ENCODE results near the gene DHDH.
A peak's percentile ranks its signal among the peaks of the same experiment; 100 is the strongest.

The DHDH gene

DNA sequence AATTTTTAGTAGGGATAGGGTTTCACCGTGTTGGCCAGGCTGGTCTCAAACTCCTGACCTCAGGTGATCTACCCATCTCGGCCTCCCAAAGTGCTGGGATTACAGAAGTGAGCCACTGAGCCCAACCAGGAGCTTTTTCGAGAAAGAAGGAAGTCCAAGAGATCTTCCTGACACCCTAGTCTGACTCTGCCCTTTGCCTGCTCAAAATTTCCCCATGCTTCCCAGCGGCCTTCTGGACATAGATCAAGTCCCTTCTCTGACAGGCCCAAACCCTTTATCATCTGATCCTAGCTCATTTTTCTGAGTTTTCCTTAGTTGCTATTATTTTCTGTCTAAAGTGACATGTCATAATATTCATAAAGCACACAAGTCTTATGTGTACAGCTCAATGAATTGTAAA, 19.6 kb downstream of the DHDH start:
- DNase-seq = no peak

DNA sequence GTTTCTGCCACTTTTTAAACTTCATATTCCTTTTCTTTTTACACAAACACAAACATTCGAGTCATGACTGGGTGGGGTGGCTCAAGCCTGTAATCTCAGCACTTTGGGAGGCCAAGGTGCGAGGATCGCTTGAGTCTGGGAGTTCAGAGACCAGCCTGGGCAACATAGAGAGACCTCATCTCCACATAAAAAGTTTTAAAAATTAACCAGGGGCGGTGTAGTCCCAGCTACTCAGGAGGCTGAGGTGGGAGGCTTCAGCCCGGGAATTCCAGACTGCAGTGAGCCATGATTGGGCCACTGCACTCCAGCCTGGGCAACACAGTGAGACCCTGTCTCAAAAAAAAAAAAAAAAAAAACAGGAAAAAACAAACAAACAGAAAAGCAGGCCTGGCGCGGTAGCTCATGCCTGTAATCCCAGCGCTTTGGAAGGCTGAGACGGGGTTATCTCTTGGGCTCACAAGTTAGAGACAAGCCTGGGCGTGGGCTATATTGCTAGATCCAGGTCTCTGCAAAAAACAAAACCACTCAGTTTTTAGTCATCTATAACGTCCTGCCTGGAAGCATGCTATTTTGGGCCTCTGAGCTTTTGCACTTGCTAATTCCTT, 20.6 kb downstream of the DHDH start:
- no peak for DNase-seq

GRCh38 chr19:48954595-48955307, 21.3 kb downstream of the DHDH start, which contains the start of gene BAX:
Gene BAX, plus strand, starts transcription at chr19:48954875. Its CDS starts 54 bp downstream, at chr19:48954929.
- DNase-seq = peak; percentile 98

- DNase-seq = no peak
These were observed 21.9 kb downstream of the DHDH start for GRCh38 chr19:48955308-48955958.

DNA sequence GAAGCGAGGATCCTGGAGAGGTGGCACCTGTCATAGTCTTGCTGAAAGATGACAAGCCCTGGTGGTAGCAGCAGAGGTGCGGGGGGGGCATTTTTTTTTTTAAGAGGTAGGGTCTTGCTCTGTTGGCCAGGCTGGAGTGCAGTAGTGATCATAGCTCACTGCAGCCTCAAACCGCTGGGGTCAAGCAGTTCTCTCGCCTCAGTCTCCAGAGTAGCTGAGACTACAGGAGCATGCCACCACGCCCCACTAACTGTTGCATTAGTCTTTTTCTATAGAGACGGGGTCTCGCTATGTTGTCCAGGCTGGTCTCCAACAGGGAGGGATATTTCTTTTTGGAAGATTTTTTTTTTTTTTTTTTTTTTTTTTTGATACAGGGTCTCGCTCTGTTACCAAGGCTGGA, 24.5 kb downstream of the DHDH start:
- no peak for DNase-seq

DNA sequence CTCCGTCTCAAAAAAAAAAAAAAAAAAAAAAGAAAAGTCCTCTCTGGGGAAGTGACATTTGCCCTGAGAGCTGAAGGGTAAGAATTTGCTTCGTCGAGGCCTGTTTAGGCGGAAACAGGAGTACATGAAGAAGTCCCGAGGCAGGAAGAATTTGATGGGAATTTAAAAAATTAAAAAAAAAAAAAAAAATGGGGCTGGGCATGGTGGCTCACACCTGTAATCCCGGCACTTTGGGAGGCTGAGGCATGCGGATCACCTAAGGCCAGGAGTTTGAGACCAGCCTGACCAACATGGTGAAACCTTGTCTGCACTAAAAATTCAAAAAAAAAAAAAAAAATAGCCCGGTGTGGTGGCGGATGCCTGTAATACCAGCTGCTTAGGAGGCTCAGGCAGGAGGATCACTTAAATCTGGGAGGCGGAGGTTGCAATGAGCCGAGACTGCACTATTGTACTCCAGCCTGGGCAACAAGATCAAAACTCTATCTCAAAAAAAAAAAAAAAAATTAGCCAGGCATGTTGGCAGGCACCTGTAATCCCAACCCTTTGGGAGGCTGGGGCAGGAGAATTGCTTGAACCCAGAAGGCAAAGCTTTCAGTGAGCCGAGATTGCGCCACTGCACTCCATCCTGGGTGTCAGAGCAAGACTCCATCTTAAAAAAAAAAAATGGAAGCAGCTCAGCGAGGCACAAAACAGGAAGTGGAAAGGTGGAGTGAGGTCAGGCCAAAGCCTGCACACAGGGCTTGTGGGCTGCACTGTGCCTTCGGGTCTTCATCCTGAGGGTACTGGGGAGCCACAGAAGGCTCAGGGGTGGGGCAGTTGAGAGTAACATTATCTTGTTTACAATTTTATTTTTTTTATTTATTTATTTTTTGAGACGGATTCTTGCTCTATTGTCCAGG, 26.1 kb downstream of the DHDH start:
- no peak for DNase-seq

- no peak for DNase-seq
These were observed 27.7 kb downstream of the DHDH start for GRCh38 chr19:48961051-48961649.

DNA sequence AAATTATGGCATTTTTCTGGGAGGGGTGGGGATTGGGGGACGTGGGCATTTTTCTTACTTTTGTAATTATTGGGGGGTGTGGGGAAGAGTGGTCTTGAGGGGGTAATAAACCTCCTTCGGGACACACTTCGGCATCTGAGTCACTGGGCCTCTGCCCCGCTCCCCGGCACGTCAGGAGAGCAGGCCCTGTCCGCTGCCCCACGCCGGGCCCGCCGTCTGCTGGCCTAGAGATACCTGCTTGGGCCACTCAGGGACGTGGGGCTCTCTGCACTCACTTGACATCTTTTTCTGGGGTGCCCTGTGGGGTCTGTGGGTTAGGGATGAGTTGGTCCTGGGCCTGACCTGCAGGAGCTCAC, 28.2 kb downstream of the DHDH start:
- DNase-seq = no peak

DNA sequence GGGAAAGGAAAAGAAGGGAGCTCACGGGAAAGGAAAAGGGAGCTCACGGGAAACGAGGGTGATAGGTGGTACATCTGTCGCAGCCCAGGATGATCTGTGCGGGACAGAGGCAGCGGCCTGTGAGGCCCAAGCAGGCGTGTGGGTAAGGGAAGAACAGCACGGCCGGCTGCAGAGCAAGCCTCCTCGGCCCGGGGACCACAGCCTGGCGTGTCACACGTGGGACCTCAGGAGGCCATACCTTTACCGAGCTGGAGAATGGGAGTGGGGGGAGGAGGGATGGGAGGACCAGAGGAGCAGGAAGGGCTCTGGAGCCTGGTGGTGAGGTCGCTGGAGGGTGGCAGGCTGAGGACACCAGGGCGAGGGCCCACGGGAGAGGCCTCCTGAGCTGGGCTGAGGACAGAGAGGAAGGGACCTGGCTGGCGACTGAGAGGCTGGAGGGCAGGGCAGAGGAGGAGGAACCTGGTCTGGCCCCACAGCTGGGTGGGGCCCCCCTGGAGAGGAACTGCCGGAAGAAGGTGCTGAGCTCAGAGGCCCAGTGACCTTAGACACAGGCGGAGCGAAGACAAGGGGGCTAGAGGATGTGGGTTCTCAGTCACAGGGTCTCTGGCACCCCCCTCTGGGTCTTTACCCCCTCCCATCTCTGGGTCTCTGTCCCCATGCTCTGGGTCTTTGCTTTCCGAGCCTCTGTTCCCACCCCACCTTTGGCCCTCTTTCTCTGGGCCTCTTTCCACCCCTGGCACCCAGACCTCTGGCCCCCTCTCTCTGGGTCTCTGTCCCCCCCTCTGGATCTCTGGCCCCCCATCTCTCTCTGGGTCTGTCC, 28.7 kb downstream of the DHDH start:
- DNase-seq = peak; percentile 61

GRCh38 chr19:48962849-48963165, 29.3 kb downstream of the DHDH start:
- no peak for DNase-seq

DNA sequence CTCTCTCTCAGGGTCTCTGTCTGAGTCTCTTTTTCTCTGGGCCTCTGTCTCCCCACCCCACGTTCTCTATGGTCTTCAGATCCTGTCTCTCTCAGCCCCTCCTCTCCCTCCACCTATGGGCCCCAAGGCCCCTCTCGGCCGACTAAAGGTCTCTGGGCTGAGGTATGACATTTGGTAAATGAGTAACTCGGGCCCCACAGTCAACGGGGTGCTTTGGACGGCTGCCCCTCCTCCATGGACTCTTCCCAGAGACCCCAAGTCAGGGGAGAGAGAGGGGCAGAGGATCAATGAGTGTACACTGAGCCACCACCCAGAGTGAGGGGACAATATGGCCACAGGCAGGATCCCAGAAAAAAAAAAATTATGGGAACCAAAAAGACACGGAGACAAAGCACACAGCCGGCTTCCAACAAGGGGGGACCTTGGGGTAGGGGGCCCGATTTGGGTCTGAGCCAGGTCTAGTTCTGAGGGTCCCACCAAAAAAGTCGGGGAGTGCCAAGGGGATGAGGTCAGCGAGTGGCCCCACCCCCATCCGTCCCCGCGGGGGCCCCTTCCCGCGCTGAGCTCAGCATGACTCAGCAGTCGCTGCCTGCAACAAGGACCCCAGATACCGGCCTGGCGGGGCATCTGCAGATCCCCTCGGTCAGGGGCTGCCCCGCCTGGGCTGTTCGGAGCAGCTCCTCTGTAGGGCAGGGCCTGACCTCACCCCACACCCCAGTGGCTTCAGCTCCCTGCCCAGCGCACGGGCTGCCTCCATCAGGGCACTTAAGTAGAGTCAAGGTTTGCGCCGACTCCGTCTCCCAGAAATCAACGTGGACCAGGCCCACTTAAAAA, 30.1 kb downstream of the DHDH start:
- DNase-seq = peak; percentile 85

DNA sequence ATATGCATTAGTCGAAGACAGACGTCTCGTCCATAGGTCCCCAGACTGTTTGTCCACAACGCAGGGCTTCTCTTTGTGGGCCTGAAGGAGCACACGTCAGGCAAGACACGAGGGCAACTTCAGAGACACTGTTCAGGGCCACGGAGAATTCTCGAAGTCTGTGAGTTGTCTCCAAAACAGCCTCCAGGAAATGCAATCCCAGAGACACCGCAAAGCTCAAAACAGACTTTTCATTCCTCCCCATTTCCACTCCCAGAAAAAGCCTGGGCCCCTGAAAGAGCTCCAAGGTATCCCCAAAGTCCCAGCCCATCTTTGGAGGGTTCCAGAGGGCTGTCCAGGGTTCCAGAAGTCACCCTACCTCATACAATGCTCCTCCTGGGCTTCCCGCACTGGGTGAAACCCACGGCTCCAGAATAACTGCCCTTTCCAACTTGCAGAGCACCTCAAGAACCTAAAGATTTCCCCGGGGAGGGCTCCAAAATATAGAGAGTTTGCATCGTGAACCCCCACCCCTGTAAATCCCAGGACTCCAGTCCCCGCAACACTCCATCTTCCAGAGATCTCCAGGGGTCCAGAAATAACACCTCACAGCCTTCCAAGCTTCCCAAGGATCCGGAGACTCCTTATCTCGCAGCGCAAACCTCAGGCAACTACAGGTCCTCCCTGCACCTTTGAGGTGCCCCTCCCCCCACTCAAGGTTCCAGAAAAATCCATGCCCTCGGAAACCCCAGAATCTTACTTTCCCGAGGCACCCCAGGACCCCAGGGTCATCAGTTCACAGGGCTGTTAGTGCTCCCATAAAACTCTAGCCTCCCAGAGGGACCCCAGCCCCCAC, 30.9 kb downstream of the DHDH start:
- peak; percentile 39 for DNase-seq

DNA sequence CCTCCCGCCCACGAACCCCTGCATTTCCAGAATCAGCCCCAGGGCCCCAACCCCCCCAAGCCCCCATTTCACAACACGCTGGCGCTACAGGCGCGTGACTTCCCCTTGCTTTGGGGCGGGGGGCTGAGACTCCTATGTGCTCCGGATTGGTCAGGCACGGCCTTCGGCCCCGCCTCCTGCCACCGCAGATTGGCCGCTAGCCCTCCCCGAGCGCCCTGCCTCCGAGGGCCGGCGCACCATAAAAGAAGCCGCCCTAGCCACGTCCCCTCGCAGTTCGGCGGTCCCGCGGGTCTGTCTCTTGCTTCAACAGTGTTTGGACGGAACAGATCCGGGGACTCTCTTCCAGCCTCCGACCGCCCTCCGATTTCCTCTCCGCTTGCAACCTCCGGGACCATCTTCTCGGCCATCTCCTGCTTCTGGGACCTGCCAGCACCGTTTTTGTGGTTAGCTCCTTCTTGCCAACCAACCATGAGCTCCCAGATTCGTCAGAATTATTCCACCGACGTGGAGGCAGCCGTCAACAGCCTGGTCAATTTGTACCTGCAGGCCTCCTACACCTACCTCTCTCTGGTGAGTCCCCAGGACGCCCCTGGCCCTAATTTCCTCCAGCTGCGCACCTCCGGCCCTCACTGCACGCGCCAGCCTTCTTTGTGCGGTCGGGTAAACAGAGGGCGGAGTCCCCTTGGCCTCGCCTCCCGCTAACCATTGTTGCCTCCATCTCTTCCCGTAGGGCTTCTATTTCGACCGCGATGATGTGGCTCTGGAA, 31.7 kb downstream of the DHDH start, which contains the start of gene FTL:
TSS of gene FTL (plus strand) at position 270 of the 766 bp plus-strand sequence. CDS start at position 469, 199 bp downstream.
- DNase-seq = peak; percentile 98

DNA sequence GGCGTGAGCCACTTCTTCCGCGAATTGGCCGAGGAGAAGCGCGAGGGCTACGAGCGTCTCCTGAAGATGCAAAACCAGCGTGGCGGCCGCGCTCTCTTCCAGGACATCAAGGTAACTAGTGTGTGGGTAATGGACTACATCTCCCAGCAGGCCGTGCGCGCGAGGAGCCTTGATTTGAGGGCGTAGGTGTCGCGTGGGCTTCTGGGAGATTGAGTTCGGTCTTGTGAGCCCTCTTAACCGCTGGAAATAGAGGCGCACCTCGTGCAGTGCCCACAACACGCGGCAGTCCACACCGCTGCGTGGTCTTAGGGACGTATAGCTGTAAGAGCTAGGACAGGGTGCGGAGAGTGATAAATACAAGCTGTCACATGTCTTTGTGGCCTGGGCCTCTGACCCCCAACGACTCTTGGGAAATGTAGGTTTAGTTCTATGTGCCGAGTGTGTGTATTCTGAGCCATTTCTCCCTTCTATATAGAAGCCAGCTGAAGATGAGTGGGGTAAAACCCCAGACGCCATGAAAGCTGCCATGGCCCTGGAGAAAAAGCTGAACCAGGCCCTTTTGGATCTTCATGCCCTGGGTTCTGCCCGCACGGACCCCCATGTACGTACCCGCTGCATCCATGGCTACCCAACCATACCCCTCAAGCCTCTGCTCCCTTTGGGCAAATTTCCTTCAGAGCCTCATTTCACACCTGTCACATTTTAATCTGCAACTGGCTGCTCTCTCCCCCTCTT, 32.5 kb downstream of the DHDH start:
- peak; percentile 90 for DNase-seq

- DNase-seq = peak; percentile 27
These were observed 33.2 kb downstream of the DHDH start for GRCh38 chr19:48966541-48967345.

- DNase-seq = peak; percentile 39
These were observed 34.1 kb downstream of the DHDH start for GRCh38 chr19:48967346-48968178.

All from activated CD4-positive, alpha-beta T cell treated with anti-CD3 and anti-CD28 coated beads, Interleukin-2, Interleukin-6, amounts not matched to agents 100 ng/mL and 50 ng/mL, durations not matched to agents 16 hours and 8 hours (primary cell).